MV-4-11 (cell line): ENCODE measurements around the gene PEPD.

Experiments
- DNase-seq: peaks from one replicate; lab custom pipeline; 2025; lab: John Stamatoyannopoulos, UW

The PEPD gene

DNA sequence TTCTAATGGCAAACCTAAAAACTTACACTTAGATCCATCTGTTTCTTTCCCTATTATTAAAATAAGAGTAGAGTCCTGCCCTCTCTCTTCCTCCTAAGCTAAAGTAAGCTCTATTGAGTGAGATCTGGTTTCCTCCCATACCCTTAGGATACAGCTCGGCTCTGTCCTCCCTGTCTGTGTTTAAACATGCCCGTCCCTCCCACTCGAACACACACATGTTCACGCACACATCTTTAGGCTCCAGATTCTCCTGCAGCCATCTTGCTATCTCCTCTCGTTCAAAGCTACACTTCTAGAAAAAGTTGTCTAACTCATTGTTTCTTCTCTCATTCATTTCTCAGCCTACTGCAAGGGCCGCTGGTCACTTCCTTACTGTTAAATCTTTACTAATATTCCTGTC is 163.2 kb downstream of the PEPD start:
- no peak for DNase-seq

DNA sequence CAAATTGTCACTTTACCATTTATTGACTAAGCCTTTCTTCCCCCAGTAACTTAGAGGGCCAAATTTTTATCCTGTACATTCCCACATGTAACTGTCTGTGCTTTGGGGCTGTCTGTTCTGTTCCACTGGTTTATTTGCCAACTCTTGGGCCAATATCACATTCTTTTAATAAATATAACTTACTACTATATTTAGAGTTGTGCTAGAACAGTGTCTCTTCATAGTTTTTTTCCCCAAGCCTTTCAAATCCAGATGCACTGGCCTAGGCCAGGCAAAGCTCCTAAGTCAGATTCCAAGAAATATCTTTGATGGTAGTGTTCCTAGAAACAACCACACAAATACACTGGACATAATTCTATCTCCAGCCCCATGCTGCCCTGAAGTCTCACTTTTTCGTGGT is 164.0 kb downstream of the PEPD start:
- DNase-seq: no peak

DNA sequence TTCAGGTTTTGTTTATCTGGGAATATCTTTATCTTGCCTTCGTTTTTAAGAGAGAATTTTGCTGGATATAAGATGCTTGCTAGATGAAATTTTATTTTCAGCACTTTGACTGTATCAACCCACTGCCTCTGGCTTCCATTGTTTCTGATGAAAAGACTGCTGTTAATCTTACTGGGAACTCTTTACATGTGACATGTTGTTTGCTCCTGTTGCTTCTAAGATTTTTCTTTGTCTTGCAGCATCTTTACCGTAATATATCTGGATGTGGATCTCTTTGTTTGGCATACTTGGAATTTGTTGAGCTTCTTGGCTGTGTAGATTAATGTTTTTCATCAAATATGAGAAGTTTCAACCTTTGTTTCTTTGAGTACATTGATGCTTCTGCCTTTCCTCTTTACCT is 166.1 kb downstream of the PEPD start:
- DNase-seq: no peak

DNA sequence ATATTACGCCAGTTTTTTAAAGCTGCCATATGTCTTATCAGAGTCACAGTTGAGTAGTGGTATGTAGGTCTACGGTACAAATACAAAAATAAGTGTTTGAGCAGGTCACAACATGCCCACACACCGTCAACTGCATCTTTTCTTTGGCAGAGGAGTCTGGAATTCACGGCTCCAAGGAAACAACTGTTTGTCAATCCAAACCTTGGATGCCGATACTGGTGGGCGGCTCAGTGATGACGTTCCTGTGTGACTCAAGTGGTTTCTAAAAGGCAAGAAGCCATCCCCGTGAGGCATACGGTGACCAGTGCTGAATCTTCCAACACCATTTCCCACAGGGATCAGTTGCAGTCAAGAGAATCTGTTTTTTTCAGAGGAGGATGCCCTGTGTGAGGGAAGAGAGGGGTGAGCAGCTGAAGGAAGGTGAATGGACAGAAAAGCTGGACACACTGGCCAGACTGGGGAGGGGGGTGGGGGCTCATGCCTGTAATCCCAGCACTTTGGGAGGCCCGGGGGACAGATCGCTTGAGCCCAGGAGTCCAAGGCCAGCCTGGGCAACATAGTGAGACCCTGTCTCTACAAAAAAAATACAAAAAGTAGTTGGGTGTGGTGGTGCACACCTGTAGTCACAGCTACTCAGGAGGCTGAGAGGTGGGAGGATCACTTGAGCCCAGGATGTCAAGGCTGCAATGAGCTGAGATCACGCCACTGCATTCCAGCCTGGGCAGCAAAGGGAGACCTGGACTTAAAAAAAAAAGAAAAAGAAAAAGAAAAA is 170.9 kb downstream of the PEPD start:
- DNase-seq: no peak

DNA sequence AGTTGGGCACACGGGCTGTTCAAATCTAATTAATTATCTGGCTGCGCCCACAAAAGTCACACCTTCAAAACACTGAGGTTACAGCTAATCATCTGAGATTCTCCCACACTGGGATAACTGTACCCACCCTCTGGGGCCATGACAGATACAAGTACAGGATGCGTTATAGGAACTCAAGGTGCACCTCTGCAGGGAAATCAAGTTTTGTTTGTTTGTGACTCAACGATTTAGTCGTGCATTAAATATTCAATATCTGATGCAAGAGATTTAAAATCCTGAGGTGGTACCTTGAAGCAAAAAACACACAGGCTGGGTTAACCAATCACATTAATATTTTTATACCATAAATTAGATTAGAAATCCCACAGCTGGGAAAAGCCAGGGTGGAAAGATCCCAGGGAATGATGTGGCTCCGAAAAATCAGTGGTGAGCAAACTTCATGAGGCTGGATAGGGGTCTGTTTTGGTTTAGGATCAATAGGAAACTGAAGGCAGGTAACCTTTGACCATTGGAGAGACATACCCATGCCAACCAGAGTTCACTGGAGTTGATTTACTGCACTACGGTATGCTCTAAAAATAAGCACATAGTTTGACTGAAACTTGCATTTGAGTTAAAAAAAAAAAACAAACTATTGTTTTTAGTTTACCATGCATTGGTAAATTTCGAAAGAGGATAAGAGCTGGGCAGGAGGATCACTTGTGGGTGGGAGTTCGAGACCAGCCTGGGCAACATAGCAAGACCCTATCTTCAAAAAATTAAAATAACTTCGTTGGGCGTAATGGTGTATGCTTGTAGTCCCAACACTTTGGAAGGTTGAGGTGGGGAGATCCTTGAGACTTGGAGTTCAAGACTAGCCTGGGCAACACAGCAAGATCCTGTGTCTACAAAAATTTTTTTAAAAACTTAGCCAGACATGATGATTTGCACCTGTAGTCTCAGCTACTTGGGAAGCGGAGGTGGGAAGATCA is 172.0 kb downstream of the PEPD start:
- no peak for DNase-seq

DNA sequence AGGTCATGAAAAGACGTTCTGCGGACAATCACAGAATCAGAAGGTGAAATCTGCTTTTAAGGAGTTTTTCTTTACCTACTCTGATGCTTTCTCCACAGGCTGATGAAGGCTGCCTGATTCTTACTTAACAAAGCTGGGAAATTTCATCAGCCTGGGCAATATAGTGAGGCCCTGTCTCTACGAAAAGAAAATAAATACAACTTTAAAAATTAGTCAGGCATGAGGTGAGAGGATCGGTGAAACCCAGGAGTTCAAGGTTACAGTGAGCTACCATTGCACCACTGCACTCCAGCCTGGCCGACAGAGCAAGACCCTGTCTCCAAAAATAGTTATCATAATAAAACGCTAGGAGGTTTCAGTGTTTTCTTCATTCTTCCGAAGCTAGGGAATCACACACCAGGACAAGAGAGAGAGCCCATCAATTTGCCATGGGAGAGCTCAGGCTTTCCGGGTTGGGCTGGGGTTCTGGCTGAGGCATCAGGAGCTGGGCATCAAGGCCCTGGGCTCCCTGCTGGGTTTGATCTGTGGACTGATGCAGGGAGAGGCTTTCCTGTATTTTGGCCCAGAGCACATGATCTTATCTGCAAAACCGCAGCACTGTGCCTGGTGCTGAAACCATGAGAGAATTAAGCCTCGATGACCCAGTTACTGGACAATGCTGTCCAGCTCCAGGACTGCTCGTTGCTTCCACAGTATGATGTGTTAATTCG is 173.1 kb downstream of the PEPD start:
- no peak for DNase-seq

DNA sequence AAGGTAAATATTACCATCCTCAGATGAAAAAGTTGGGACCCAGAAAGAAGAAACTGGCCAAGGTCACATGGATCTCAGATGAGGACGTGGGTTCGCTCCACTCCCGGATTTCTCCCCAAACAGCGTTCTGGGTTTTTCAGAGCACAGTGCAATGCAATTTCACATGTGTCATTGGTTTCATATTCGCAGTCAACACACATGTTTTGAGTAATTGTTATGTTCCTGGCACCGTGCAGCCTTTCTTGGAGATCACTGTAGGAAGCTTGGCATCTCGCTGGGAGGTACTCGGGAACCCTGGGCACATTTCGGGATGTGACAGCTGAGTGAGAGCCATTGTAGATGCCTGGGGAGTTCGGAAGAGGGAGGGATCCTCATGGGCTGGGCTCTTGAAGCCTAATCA is 174.3 kb downstream of the PEPD start:
- no peak for DNase-seq

DNA sequence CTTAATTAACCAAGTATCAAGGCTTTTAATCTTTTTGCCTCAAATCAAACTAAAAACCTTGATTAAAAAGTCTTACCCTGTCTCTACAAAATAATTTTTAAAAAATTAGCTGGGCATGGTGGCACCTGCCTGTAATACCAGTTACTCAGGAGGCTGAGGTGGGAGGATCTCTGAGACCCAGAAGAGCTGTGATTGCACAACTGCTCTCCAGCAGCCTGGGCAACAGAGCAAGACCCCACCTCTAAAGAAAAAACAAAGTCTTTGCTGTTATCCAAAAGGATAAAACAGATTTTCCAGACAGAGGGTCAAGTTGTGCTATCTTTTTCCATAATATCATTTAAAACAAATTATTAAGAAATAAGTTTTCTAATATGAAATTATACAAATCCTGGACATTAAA is 174.9 kb downstream of the PEPD start:
- no peak for DNase-seq

DNA sequence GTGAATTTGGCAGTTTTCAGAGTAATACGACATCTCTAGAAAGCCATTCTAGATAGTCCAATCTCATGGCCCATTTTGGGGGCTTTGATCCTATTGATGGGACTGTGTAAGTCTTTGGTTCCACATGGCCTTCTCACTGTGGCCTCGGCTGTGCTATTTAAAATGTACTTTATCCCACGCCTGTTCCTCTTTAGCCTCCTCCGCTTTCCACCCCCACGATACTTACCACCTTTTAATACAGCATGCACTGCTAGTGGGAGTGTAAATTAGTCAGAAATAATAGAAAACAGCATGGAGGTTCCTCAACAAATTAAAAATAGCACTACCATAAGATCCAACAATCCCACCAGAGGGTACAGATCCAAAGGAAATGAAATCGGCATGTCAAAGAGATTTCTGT is 176.4 kb downstream of the PEPD start:
- DNase-seq: no peak

DNA sequence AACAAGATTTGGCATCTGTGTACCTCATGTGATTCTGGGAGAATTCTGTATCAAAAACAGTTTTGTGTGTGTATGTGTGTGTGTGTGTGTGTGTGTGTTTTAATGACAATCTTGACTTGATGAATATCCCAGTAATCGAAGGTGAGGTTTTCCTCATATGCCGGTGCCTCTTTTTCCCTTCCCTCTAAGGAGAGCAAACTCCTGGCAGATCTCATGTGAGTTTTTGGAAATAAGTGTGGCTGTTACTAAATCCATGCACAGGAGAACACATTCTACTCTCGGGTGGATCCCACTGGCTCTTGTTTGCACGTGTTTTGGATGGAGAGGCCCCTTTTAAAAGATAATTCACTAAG is 177.0 kb downstream of the PEPD start:
- no peak for DNase-seq

DNA sequence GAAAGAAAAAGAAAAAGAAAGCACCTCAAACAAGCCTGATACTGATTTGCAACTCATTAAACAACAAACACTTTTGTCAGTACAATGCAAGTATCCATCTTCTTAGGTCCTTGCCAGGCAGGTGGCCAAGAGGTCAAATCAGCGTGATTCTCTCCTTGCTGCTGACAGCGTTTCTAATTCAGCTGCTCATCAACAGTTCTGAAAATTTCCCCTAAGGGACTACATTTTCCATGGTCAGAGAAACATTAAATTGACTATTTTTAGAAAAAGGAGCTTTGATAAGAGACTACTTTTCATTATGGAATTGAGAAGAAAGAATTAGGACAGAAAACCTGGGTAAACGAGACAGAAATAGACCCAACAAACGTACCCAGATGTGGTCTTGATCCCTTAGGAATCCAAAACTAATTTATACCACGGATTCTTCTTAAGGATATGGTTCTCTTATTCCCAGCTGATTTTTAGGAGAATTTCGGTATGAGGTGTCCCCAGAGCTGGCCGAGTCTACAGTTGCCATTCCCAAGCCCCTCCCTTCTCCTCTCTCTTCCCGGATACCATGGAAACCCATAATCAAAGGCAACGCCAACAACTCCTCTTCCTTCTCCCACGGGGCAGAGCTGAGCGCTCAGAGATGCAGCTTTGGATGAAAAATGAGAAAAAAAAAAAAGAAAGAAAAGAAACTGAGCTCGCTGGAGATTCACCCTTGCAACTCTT is 177.6 kb downstream of the PEPD start:
- no peak for DNase-seq

DNA sequence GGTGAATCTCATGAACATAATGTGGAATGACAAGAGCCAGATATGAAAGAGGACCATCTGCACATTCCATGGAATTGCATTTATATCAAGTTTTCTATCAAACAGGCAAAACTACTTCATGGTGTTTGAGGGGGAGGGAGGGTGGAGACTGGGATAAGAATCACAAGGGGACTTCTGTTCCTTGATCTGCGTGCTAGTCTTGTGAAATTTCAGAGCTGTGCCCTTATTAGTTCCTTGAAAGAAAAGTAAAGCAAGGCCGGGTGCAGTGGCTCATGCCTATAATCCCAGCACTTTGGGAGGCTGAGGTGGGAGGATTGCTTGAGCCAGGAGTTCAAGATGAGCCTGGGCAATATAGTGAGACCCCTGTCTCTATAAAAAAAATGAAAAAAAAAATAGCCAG is 178.3 kb downstream of the PEPD start:
- DNase-seq: no peak

DNA sequence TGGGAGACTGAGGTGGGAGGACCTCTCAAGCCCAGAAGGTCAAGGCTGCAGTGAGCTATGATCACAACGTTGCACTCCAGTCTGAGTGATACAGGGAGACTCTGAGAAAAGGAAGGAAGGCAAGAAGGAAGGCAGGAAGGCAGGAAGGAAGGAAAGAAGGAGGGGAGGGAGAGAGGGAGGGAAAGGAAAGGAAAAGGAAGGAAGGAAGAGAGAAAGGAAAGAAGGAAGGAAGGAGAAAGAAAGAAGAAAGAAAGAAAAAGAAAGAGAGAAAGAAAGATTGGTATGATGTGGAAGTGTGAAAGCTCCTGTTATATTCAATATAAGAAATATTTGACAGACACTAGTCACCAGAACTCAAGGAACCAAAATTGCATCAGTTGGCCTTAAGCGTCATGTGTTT is 180.6 kb downstream of the PEPD start:
- DNase-seq: no peak

DNA sequence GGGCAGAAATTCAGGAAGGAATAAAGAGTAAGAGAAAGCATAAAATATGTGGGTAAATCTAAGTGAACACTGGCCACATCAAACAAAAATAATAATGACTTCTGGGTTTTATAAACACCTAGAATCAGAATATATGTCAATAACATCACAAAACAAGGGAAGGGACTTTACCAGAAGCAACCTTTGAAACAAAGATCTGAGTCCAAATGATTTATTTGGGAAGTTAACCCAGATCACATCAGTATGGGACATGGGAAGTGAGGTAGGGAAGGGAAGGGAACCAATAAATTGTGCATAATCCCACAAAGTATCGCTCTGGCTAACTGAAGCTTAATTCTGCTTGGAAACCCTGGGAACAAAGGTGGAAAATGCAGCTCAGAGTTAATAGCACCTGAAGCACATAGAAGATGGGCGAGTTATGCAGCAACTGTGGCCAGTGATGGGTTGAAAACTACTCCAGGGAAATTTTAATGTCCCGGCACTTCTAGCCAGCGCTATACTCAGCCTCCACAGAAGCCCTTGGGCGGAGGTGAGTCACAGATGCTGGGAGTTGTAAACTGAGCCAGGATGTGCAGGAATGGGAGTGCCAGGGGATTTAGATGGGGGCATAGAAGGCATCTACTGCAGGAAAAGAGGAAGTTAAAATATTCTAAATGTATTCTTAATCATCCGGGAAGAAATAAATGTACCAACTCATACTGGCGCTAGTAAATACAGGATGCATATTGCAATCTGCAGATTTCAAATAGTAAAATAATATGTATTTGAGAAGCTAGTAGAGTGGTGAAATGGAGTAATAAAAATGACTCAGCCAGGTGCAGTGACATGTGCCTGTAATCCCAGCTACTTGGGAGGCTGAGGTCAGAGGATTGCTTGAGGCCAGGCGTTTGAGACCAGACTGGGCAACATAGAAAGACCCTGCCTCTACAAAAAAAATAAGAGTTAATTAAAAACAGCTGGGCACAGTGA is 182.3 kb downstream of the PEPD start:
- peak; percentile 32 for DNase-seq
